Hypothalamus (tissue), 51 donors: ENCODE measurements around the gene CPEB3.

ENCODE experiments used
- DNase-seq, 51 donors: peaks; one replicate each; lab custom pipeline; 2025; lab: John Stamatoyannopoulos, UW

Gene CPEB3

DNA sequence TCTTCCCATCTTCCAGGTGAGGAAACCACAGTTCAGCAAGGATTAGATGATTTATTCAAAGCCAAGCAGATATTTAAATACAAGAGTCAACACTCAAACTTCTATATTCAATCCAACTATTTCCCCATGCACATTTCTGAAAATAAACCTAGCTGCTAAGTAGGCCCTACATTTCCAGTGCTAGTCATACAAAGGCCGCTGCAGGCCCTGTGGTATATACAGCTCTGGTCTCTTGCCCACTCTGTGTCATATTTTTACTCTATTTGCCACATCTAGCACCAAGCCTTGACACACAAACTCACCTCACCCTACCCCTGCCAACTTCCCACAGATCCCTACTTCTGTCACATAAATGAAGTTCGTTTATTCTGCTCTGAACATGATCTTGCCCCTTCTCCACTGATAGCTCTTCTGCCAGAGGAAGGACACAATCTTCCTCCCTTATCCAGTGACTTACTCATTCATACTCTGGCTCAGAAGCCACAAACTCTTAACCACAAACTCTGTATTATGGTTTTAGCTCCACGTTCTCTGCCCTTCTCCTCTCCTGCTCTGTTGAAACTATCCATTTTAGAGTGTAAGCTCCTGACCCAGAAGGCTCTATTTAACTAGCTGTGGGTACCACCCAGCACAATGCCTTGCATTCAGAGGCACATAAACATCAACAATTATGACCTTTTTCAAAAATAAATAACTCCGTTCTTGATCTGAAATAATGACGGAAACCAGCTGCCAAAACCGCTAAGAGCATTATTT is 180.7 kb downstream of the CPEB3 start:
- DNase-seq: no peak

DNA sequence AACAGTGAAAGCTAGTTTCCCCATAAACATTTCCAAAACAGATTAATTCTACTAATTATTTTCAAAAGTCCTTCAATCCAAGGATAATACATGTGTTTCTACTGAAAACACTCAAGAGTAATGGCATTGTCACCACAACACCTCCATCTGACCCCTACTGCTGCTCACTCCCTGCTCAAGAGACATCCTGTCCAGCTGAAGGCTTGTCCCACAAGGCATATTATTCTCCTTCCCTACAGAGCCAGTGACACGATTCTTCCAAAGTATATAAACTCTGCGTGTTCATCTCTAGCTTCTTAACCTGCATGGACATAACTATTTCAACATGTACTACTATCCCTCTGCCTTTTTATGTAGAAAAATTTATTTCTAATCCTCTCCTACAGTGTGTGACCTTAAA is 182.1 kb downstream of the CPEB3 start:
- no peak for DNase-seq

DNA sequence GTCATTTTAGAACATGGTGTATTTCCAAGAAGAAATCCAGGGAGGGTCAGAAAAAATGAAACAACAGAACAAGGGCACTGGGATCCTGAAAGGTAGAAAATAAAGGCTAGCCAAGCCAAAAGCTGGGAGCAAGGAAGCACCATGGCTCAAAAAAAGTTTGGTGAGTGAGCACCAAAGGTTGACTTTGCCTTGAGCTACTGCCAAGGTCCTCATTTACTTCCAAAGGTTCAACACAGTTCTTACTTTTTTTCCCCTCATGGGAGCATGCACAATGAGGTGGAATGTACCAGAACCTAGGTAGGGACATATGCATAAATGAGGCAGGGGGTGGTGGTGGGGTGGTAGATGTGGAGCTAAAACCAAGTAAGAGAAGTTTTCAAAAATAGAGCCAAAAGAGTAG is 182.8 kb downstream of the CPEB3 start:
- no peak for DNase-seq

DNA sequence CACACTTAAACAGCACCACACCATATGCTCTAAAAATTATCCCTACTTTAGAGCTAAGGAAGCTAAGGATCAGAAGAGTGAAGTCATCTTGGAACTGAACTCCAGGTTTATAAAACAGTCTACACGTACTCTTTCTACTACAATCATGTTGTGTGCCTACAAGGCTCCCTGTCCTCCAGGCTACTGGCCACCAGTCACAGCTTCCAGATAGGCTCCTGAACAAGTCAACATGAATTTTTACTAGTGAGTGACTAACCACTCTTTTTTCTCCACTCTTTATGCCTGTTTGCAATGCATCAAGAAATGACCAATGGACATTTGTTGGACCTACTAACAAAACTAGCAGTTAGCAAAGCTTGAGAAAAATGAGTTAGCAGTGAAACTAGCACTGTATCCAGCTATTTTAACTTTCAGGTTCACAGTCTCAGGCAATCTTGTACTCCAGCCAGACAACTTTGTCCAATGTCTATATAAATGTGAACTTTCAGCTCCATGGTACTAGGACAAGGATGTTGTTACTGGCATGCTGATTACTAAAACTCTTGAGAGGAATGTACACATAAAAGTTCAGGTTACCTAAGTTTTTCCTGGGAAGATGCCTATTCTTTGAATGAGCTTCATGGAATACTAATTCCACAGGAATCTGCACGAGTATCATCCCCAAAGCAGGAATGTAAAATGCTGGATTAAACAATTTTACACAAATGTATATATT is 187.3 kb downstream of the CPEB3 start:
- no peak for DNase-seq

DNA sequence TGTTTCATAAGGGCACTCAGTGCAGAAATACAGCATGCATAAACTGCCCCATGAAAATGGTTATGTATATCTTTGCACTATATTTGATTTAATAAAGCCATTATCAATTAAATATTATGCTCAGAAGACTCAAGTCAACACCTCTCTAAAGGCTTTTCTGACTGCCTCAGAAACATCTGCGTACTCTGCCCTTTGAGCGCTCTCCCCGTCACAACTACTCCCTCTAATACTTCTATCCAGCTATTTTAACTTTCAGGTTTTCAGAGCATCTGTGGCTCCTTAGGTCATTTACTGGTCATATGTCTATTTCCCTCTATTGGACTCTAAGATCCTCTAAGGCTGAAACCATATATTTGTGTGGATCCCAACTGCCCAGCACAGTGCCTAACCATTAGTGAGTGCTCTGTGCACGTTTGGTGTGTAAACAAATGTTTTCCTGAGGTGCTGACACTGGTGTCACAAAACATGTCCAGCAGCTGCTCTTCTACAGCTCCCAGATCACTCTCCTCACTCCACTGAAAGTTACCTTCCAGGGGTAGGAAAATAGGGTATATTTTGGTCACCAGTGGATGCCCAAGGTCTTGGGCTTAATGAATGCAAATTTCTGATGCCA is 188.2 kb downstream of the CPEB3 start:
- no peak for DNase-seq

DNA sequence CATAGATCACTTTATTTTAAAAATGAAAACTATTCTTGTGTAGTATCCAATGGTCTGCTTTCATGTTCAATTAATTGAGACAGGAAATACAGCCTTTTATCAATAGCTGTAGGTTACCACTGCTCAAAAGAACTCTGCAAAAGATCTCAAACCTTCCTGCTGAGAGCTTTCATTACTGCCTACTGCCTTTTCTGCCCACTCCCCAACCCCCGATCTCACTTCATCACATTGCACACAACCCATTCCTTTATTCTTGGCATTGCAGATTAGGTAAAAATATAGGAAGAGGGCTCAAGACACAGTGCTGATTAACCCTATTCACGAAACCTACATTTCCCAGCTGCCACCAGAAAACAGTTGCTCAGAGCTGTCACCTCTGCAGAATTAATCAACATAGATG is 195.9 kb downstream of the CPEB3 start:
- no peak for DNase-seq

DNA sequence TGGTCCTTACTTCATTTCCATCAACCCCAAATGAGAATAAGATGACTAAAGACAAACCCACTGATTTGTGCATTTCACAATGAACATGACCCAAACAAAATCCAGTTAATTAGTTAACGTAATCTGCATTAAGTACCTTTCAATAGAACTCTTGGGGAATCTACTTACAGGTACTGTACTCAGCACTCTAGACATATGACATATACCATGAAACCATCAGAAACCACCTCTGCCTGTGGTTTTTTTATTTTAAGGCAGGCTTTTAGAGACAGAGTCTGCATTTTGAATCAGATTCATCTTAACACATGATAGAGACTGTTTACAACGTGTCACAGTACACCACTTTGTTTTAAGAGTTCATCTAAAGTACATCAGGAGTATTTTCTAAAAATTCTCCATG is 198.9 kb downstream of the CPEB3 start:
- DNase-seq: no peak

DNA sequence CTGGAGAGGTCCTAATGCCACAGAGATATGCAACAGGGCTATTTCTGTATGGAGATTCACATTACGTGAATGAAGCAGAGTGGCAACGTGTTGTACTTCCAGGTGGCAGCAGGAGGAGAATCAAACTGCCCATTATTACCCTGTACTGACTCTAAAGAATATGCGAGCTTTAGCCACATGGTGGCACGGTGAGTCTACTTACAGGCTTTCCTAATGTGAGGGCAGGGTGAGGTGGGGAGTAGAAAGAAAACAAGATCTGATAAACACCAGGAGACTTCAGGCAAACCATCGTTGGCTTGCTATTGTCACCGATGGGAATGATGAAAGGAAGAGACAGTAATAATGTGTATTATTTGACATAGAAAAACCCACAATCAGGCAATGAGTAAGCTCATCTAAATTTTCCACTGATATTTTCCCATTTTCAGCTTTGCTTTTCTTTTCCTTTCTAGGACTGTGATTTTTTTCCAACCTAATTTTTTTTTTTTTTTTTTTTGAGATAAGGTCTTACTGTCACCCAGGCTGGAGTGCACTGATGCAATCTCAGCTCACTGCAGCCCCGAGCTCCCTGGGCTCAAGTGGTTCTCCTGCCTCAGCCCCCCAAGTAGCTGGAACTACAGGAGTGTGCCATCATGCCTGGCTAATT is 203.0 kb downstream of the CPEB3 start:
- DNase-seq: peak in 39 of 51 donors; percentile 2 to 75 (median 40)

DNA sequence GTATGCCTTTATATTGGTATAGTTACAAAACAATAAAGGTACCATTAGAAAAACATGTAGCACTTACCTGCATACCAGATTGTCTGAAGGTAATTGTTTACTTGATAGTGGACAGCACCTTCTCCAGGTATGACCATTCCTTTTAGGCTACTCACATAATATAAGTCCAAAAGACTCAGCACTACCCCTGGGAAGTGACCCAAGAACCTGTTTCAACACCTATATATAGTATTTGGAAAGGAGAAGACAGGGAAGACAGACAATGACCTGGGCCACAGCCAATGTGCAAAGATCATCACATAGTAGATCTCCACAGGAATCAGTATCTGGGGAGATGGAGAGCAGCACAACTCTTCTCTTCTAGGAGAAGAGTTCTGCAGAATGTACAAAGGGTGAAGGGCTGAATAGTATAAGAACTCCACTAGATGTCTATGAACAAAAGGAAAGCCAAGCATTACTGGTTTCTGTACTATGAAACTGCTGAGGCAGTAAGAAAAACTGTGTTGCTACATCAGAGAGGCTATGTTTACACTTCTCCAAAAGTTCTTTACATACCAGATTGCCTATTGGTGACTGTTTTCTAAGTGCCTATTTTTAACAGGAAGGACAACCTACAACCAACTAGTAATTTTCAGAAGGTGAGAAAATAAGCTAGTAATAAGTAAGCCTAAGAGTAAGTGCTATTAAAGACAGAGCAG is 208.1 kb downstream of the CPEB3 start:
- DNase-seq: no peak

DNA sequence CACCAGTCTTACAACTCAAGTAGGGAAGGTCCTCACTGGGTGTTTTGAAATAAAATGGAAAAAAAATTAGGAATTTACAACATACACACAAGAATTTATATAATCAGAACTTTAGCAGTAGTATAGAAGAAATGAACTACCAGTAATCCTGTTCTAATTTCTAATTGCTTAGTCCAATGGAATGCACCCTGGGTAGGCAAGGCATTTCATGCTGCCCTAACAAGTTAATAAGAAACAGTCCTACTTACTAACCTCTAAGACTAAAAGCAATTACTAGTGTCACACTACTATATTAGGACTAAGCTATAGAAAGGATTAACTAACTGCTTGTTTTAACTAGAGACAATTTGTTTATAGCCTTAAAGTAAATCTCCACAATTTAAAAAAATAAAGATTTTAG is 209.2 kb downstream of the CPEB3 start:
- no peak for DNase-seq

DNA sequence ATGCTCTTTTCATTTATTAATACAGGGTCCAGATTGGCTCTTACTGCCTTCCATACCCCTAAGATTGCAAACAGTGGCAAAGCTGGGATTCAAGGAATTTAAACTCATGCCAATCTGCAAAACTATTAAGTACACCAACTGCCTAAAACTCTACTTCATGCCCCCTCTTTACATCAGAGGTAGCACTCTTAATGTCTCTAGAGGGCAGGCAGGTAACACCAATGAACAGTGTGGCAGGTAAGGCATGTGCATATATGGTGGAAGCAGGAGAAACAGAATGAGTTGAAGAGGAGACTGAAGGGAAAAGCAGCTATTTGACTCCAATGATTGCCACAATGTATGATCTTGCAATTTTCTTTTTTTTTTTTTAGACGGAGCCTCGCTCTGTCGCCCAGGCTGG is 210.6 kb downstream of the CPEB3 start:
- DNase-seq: no peak

DNA sequence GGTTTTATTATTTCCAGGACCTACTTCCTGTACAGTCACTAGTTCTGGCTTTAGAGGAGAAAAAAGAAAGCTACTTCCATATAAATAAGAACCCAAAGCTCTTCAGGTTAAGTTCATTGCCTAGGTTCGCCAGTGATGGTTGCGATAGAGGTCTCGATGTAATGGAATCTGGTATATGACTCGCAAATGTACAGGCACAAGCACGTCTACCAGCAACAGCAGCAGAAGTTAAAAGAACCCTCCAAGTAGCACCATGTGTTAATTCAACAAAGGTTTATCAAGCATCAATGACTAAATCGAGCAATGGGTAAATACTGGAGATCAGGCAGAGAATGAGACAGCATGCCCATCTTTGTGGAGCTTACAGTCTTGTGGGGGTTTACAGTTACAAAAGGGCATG is 211.9 kb downstream of the CPEB3 start:
- no peak for DNase-seq

DNA sequence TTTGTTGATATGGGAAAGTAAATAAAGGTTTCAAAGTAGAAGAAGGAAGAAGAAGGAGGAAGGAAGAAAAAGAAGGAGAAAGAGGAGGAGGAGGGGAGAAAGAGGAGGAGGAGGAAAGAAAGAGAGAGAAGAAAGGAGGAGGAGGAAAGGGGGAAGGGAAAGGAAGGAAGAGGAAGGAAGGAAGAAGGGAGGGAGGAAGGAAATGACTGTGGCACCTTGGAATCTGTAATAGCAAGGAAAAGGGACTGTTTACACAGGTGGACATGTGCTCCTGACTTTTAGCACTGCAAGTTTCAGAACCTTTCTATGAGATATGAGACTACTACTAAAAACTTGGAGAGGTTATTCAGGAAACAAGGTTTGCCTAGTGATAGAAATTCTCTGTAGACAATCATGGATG is 214.2 kb downstream of the CPEB3 start:
- no peak for DNase-seq

DNA sequence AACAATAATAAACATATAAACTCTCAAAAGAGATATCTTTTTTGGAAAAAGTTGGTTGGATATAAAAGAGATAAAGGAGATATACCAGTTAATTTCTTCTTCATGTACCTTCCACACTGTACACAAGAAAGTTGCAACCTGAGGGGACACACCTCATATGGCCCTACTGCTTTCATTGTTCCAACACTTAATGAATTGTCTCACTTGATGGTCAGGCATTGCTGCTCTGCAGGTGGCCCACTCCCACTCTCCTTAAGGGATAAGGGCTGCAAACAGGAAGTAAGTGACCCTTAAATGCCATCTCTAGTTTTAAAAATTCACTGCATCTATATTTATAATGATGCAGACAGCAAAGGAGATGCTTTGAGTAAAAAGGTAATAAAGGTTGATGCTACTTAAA is 215.0 kb downstream of the CPEB3 start:
- DNase-seq: no peak

DNA sequence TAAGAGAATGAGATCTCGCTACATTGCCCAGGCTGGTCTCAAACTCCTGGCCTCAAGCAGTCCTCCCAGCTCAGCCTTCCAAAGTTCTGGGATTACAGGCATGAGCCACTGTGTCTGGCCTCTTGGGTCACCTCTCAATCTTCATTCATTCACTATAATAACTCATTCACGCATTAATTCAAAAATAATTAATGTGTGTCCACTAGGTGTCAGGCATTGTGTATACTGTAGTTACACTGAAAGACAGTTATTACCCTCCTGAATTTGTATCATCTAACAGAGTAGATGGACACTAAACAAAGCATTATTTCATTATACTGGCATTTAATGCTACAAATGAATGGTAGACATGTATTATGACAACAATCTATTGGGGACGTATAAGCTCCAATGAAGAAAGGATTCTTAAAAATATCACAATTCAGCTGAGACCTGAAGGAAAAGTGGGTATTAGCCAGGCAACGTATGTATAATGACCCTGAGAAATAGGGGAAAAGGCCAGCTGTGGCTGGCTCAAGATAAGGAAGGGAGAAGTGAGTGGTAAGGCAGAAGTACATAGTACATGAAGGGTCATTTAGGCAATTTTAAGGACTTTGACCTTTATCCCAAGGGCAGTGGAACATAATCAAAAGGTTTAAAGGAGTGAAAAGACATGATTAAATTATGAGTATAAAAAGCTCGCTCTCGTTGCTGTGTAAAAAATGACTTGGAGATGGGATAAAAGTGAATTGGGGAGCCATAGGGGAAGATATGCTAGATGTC is 216.6 kb downstream of the CPEB3 start:
- no peak for DNase-seq

DNA sequence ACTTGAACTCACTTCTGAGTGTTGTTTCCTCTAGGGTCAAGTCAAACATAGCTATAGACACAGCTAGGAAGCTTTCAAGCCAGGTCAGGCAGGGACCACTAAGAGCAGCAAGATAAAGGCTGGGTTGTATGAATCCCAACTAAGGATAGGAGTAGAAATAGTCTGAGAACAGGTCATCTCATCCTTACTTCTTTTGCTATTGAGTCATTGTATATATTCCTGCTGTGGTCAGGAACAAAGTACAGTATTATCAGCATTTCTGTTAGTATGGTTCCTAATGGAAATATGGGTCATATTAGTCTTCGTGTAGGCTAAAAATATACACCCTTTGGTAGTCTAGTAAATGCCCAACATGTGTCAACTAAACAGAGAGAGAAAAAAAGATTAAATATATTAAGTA is 222.0 kb downstream of the CPEB3 start:
- no peak for DNase-seq

DNA sequence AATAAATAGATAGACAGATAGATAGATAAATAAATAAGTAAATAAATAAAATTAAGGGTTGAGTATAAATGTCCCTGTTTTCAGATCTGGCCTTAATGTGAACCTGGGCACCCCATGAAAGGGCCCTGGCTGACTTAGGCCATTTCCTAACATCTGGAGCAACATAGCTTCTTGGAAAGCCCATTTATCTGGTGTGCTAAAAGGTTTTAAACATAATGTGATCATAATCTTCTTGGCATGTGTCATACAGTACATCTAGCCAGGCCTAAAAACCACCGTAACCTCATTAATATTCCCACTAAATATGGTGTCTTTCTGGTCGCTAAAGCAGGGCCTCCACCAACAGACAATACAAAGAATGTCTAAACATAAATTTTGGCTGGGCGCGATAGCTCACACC is 224.5 kb downstream of the CPEB3 start:
- DNase-seq: no peak

DNA sequence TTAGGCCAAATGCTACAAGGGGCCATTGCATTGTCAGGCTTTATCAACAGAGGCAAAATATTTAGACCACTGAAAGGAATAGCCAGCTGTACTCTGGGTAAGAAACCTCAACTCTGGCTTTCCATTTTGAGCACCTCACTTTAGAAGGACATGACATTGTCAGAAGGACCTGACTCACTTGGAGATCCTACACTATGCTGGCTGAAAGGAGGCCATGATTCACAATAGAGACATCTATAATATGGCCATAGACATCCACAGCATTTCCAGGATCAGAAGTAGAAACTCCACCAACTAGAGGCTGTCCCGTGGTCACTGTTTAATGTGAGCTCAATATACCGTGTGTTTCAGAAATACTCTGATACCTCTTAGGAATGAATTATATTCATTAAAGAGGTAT is 226.4 kb downstream of the CPEB3 start:
- DNase-seq: no peak

DNA sequence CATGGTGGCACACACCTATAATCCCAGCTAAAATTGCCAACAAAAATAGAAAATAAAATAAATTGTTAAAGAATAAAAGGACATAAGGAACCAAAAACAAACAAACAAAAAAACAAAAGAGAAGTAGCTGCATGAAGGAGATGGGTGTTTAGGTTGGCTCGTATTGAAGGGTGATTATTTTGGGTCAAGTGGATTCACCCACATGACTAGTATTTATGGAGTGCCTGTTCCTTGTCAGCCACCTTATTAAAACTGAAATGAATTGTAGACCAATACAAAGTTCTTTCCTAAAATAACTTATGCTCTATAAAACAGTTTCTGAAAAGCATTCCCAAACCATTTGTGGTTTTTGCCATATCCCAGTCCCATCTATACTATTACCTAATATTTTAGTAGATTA is 228.6 kb downstream of the CPEB3 start:
- DNase-seq: no peak

DNA sequence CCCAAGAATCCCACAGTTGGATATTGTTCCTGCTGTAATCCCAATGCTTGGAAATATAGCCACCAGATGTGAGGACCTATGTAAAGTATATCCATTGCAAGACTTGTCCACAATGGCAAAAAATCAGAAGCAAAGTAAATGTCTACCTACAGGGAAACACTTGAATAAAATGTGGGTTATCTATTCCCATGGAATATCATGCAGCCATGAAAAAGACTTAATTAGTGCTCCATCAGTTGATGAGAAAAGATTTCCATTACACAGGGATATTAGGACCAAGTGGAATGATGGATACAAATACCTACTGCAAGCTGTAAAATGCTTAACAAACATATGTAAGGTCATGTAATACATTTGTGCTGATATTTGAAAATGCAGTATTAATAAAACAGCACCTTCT is 236.1 kb downstream of the CPEB3 start:
- no peak for DNase-seq
